Effector memory CD8-positive, alpha-beta T cell (primary cell): Measurements from ENCODE around the gene LCE3D.
"Not testable (repeated sequence)": the region's sequence is repeated elsewhere in the genome, so short reads cannot be mapped to it uniquely, and the experiment has no call there.

Source experiments
- ATAC-seq: fragments of 150-1000 bp; cut with Tn5 transposase; replicated peaks from 2 replicates; pipeline ENCODE4 v1.10.0; 2021; ENCODE audit warnings: mild to moderate bottlenecking, moderate library complexity
- DNase-seq, 3 experiments: peaks; one replicate each; pipeline ENCODE4 v3.0.0; 2021
- H3K27ac Mint-ChIP-seq, 2 donors: one replicate each; pipeline ENCODE4 v1.8.0; 2022; ENCODE audit warnings: mild to moderate bottlenecking in 2 of 2, mixed read lengths in 2 of 2, moderate library complexity in 2 of 2
- H3K27me3 Mint-ChIP-seq, 2 donors: one replicate each; pipeline ENCODE4 v1.8.0; 2022; ENCODE audit warnings: mixed read lengths in 2 of 2
- H3K36me3 Mint-ChIP-seq: one replicate; pipeline ENCODE4 v1.8.0; 2022; ENCODE audit warnings: mild to moderate bottlenecking, moderate library complexity, mixed read lengths; ENCODE audit not compliant: insufficient read depth
- H3K4me1 Mint-ChIP-seq, 2 donors: one replicate each; pipeline ENCODE4 v1.8.0; 2022; ENCODE audit warnings: low read depth in 2 of 2, mixed read lengths in 2 of 2
- H3K4me3 Mint-ChIP-seq, 2 donors: one replicate each; pipeline ENCODE4 v1.8.0; 2022; ENCODE audit warnings: mild to moderate bottlenecking in 2 of 2, mixed read lengths in 2 of 2, moderate library complexity in 2 of 2
- H3K9me3 Mint-ChIP-seq, 2 donors: one replicate each; pipeline ENCODE4 v1.8.0; 2022; ENCODE audit warnings: mixed read lengths in 2 of 2
- total RNA-seq, 9 experiments: gene quantifications; one replicate each; lab custom pipeline; 2026; lab: John Stamatoyannopoulos, UW

The LCE3D gene
- total RNA-seq, result 0 reads per million in 9 experiments

DNA sequence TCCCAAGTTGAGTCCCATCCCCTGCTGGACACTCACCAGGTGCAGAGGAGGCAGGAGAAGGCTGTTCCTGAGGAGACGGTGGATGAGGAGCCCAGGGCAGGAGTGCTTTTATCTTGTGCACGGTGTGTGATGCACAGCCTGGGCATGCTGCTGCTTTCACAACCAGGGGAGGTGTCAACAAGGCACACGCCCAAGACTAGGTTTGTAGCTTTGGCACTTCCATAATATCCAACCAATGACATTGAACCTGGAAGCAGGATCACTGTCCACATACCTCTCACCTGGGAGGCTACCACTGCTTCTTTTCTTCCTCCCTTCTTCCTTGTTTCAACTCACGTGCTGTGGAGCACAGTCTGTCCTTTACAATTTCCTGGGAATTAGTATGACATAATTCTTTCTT lies at the start of gene LCE3D:
TSS of gene LCE3D (minus strand) at position 84 of the 400 bp plus-strand sequence. CDS start 580 bp downstream, outside the sequence.
- Mint-ChIP-seq H3K36me3 (no peaks in the 10 kb centered on the region), H3K9me3 (no peaks in the 10 kb centered on the region), H3K4me3 (no peak within 1 kb of the TSS), H3K27me3 (peaks cover 10 to 30% of the 10 kb centered on the region in 2 donors), H3K4me1 (no peaks in the 10 kb centered on the region), H3K27ac (no peak within 1 kb of the TSS)
- ATAC-seq, result no peak
- no peak for DNase-seq

- ATAC-seq (no peak), DNase-seq (no peak)
- Mint-ChIP-seq H3K27me3 (peaks cover 56 to 85% of the 10 kb centered on the region in 2 donors), H3K4me3 (no peak overlapping the region), H3K9me3 (no peaks in the 10 kb centered on the region), H3K36me3 (no peaks in the 10 kb centered on the region), H3K27ac (no peak overlapping the region), H3K4me1 (peaks cover 0 to 4% of the 10 kb centered on the region in 2 donors)
These were observed 46.4 kb upstream of the LCE3D start for GRCh38 chr1:152626744-152627143.

GRCh38 chr1:152623203-152623844 lies 43.0 kb upstream of the LCE3D start:
- Mint-ChIP-seq H3K27me3 (peaks cover 34 to 57% of the 10 kb centered on the region in 2 donors), H3K27ac (no peak overlapping the region), H3K9me3 (peaks cover 0 to 9% of the 10 kb centered on the region in 2 donors), H3K4me1 (peaks cover 0 to 4% of the 10 kb centered on the region in 2 donors), H3K36me3 (no peaks in the 10 kb centered on the region), H3K4me3 (no peak overlapping the region)
- no peak for DNase-seq
- ATAC-seq, result no peak

DNA sequence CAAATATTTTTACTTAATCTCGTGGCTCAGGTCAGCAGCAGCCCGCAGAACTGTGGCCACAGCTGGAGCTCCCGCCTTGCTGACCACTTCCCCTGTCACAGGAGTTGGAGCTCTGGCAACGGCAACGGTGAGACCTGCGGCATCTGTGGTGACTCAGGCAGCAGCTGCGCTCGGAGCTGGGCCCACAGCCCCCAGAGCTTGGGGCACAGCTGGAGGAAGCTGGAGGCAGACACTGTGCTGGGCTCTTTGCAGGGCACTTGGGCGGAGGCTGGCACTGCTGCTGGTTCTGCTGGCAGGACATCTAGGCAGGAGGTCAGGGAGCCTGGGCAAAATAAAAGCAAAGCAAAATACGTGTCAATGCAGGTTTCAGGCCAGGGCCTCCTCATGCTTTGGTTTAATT lies 42.5 kb upstream of the LCE3D start, which contains the start of gene LCE3A:
TSS of gene LCE3A (minus strand) at position 301 of the 400 bp plus-strand sequence. CDS start at position 301, 0 bp downstream.
- ATAC-seq (no peak), DNase-seq (no peak)
- Mint-ChIP-seq H3K4me1 (peaks cover 0 to 4% of the 10 kb centered on the region in 2 donors), H3K4me3 (no peak within 1 kb of the TSS), H3K36me3 (no peaks in the 10 kb centered on the region), H3K27ac (peak within 1 kb of the TSS in 1 of 2 donors; percentile 12), H3K27me3 (peaks cover 34 to 52% of the 10 kb centered on the region in 2 donors), H3K9me3 (peaks cover 0 to 12% of the 10 kb centered on the region in 2 donors)

DNA sequence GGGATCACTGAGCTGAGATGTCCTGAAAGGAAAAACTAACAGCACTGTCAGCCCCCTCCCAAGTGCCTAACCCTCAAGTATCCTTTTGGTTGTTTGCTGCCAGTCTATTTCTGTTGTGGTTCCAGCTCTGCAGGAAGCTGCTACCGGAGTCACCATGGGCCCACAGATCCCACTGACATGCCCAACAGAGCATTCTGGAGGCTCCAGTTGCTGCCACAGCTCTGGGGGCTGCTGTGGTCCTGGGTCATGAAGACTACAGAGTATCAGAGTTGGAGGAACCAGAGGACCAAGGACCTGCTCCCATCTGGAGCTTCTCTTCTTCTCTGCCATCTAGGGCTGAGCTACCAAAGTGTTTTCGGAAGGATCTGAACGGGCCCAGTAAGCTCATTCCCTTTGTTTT lies 41.7 kb upstream of the LCE3D start:
- no peak for DNase-seq
- H3K36me3 Mint-ChIP-seq, result no peaks in the 10 kb centered on the region
- no peak overlapping the region for H3K4me3 Mint-ChIP-seq
- H3K27ac Mint-ChIP-seq, result peak overlapping the region in 1 of 2 donors; percentile 12
- no peak for ATAC-seq
- peaks cover 0 to 12% of the 10 kb centered on the region in 2 donors for H3K9me3 Mint-ChIP-seq
- peaks cover 0 to 4% of the 10 kb centered on the region in 2 donors for H3K4me1 Mint-ChIP-seq
- peaks cover 27 to 43% of the 10 kb centered on the region in 2 donors for H3K27me3 Mint-ChIP-seq

GRCh38 chr1:152613511-152613910 lies 33.2 kb upstream of the LCE3D start, which contains the start of gene LCE3B:
Gene LCE3B (plus strand): TSS chr1:152613811. CDS start chr1:152613811, 0 bp downstream.
- peaks cover 0 to 9% of the 10 kb centered on the region in 2 donors for H3K27me3 Mint-ChIP-seq
- peaks cover 0 to 5% of the 10 kb centered on the region in 2 donors for H3K9me3 Mint-ChIP-seq
- no peak within 1 kb of the TSS for H3K27ac Mint-ChIP-seq
- H3K36me3 Mint-ChIP-seq, result no peaks in the 10 kb centered on the region
- no peaks in the 10 kb centered on the region for H3K4me1 Mint-ChIP-seq
- DNase-seq (no peak), ATAC-seq (no peak)
- no peak within 1 kb of the TSS for H3K4me3 Mint-ChIP-seq

DNA sequence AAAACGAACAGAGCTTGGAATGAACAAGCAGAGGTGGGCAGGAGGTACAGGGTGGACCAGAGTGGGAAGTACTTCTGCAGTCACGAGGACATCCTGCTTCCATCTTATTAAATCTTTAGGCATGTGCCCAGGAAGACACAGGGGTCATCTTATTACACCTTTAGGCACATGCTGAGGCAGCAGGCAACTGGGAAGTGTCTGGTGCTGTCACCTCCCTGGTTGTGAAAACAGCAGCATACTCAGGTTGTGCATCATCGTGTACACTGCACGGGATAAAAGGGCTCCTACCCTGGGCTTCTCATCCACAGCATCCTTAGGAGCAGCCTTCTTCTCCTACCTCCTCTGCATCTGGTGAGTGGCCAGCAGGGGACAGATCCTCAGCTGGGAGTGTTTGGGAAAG lies 19.6 kb upstream of the LCE3D start, which contains the start of gene LCE3C:
TSS of gene LCE3C (plus strand) at position 301 of the 400 bp plus-strand sequence. CDS start 498 bp downstream, outside the sequence.
- DNase-seq, result no peak
- Mint-ChIP-seq H3K27me3 (peaks cover 0 to 11% of the 10 kb centered on the region in 2 donors), H3K4me3 (no peak within 1 kb of the TSS), H3K27ac (no peak within 1 kb of the TSS), H3K36me3 (no peaks in the 10 kb centered on the region), H3K9me3 (no peaks in the 10 kb centered on the region), H3K4me1 (no peaks in the 10 kb centered on the region)
- ATAC-seq, result no peak

DNA sequence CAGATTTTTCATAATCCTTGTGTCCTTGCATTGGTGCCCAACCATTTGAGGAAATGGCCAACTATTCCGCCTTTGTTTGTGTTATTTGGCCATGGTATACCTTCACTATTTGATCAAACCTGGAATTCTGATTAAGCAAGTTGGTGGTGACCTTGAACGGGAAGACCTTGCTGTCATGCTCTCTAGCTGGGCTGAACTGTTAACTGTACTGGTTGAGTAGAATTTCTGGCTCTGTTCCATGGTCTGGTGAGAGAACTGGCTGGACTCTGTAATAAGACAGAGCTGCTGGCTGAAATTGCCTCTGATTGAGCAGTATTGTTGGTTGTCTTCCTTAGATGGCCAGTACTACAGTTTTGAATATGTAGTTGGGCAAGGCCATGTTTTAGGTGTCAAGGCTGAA lies 16.7 kb upstream of the LCE3D start:
- H3K36me3 Mint-ChIP-seq, result no peaks in the 10 kb centered on the region
- H3K9me3 Mint-ChIP-seq, result no peaks in the 10 kb centered on the region
- ATAC-seq (no peak), DNase-seq (no peak)
- H3K27ac Mint-ChIP-seq, result no peak overlapping the region
- no peaks in the 10 kb centered on the region for H3K4me1 Mint-ChIP-seq
- peaks cover 0 to 10% of the 10 kb centered on the region in 2 donors for H3K27me3 Mint-ChIP-seq
- no peak overlapping the region for H3K4me3 Mint-ChIP-seq

GRCh38 chr1:152585586-152585985 lies 5.3 kb upstream of the LCE3D start:
- Mint-ChIP-seq H3K9me3 (no peaks in the 10 kb centered on the region), H3K27ac (no peak overlapping the region), H3K4me1 (no peaks in the 10 kb centered on the region), H3K4me3 (no peak overlapping the region), H3K36me3 (no peaks in the 10 kb centered on the region), H3K27me3 (peaks cover 2% of the 10 kb centered on the region in 2 donors)
- no peak for DNase-seq
- ATAC-seq, result no peak

GRCh38 chr1:152582647-152583046 lies 2.3 kb upstream of the LCE3D start:
- no peak overlapping the region for H3K27ac Mint-ChIP-seq
- no peak for DNase-seq
- H3K9me3 Mint-ChIP-seq, result no peaks in the 10 kb centered on the region
- peaks cover 6 to 23% of the 10 kb centered on the region in 2 donors for H3K27me3 Mint-ChIP-seq
- H3K36me3 Mint-ChIP-seq, result no peaks in the 10 kb centered on the region
- no peaks in the 10 kb centered on the region for H3K4me1 Mint-ChIP-seq
- no peak for ATAC-seq
- no peak overlapping the region for H3K4me3 Mint-ChIP-seq

- not testable (repeated sequence) for H3K27ac Mint-ChIP-seq, DNase-seq, H3K4me1 Mint-ChIP-seq, H3K36me3 Mint-ChIP-seq, H3K4me3 Mint-ChIP-seq, ATAC-seq, H3K9me3 Mint-ChIP-seq
- peaks cover 19 to 39% of the 10 kb centered on the region in 2 donors for H3K27me3 Mint-ChIP-seq
These were observed 790 bp downstream of the LCE3D start for GRCh38 chr1:152579526-152579925.

DNA sequence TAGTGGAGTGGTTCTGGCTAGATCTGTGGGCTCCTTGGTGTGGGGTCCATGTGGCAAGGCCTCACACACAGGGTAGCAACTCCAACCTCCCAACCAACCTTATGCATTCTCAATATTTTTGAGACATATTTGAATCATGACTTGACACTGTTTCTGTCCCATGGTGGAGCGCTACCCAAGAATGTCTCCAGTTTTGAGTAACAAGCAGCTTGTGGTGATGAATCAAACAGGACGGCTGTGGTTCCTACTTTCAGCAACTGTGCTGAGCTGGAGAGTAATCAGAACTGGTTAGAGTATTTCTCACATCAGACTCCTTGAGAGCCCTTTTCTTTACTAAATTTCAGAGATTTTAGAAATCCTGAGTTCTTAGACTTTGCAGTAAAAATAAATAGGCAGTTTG lies 3.1 kb downstream of the LCE3D start:
- H3K36me3 Mint-ChIP-seq, result no peaks in the 10 kb centered on the region
- ATAC-seq (no peak), DNase-seq (no peak)
- no peaks in the 10 kb centered on the region for H3K4me1 Mint-ChIP-seq
- H3K27ac Mint-ChIP-seq, result no peak overlapping the region
- no peak overlapping the region for H3K4me3 Mint-ChIP-seq
- H3K9me3 Mint-ChIP-seq, result no peaks in the 10 kb centered on the region
- H3K27me3 Mint-ChIP-seq, result peaks cover 34 to 62% of the 10 kb centered on the region in 2 donors

- H3K27me3 Mint-ChIP-seq, result peaks cover 16 to 31% of the 10 kb centered on the region in 2 donors
- no peak for DNase-seq
- H3K9me3 Mint-ChIP-seq, result no peaks in the 10 kb centered on the region
- no peaks in the 10 kb centered on the region for H3K36me3 Mint-ChIP-seq
- ATAC-seq, result no peak
- H3K4me3 Mint-ChIP-seq, result no peak within 1 kb of the TSS
- H3K27ac Mint-ChIP-seq, result no peak within 1 kb of the TSS
- H3K4me1 Mint-ChIP-seq, result no peaks in the 10 kb centered on the region
These were observed 13.6 kb downstream of the LCE3D start, which contains the start of gene LCE3E for GRCh38 chr1:152566681-152567080. Gene LCE3E (minus strand): TSS chr1:152566780. CDS start chr1:152566208, 572 bp downstream.
